ENCODE measurements around the gene SERPINA4.

- no peak for TF ChIP-seq CTCF (IDR thresholded peaks at IDR 0.05)
- no peak for TF ChIP-seq POLR2A (IDR thresholded peaks at IDR 0.05)
These were observed 22.3 kb downstream of the SERPINA4 start for GRCh38 chr14:94583557-94583956.
